Transverse colon (tissue), 4 donors: Measurements from ENCODE around the gene FZD10.

Source experiments
- CTCF ChIP-seq, 5 experiments: fragments of 200-600 bp in 3 of 5; fragments of 450-650 bp in 2 of 5; sonication (generic) in 3 of 5; IDR thresholded peaks; 1 replicate in 2 of 5; 2 replicates in 3 of 5; pipeline ENCODE4 v1.5.1; 2016 to 2017; ENCODE audit warnings: antibody characterized with exemption in 5 of 5, inconsistent platforms in 3 of 5, mild to moderate bottlenecking in 2 of 5, moderate library complexity in 1 of 5
- EP300 ChIP-seq: sonication (generic); formaldehyde crosslinking; IDR thresholded peaks from one replicate; pipeline ENCODE4 v1.6.1; 2017; ENCODE audit warnings: antibody characterized with exemption, low read depth
- POLR2A ChIP-seq: fragments of 450-650 bp; IDR thresholded peaks from one replicate; pipeline ENCODE4 v1.6.1; 2016; ENCODE audit warnings: antibody characterized with exemption, mild to moderate bottlenecking, moderate library complexity
- POLR2AphosphoS5 ChIP-seq, 3 donors: sonication (generic); formaldehyde crosslinking; IDR thresholded peaks; one replicate each; pipeline ENCODE4 v1.6.1; 2016; ENCODE audit warnings: antibody characterized with exemption in 3 of 3

- TF ChIP-seq CTCF (IDR thresholded peaks at IDR 0.05) (no peak), POLR2AphosphoS5 (IDR thresholded peaks at IDR 0.05) (no peak), POLR2A (no peak), EP300 (no peak)
These were observed 27.7 kb upstream of the FZD10 start for GRCh38 chr12:130134563-130134915.
